DND-41 (cell line): Measurements from ENCODE around the gene FTO.

Experiments
- ATAC-seq: fragments of 200-7000 bp; cut with Tn5 transposase; 3 replicates; pipeline ENCODE4 v1.9.1; 2021; ENCODE audit warnings: low read depth; ENCODE audit not compliant: insufficient read depth
- DNase-seq: peaks from one replicate; pipeline ENCODE4 v3.0.0-alpha.2; 2020
- H2AFZ ChIP-seq: 2 replicates; pipeline ENCODE4 v1.6.0; 2012; ENCODE audit warnings: low read depth, low read length
- H3K27ac ChIP-seq: 2 replicates; pipeline ENCODE4 v1.5.1; 2012; ENCODE audit warnings: low read length, inconsistent platforms
- H3K27me3 ChIP-seq: fragments of 200-600 bp; sonication (generic); 2 replicates; pipeline ENCODE4 v1.6.0; 2012; ENCODE audit warnings: low read length, mild to moderate bottlenecking, inconsistent platforms; ENCODE audit not compliant: insufficient read depth, poor library complexity
- H3K36me3 ChIP-seq: 2 replicates; pipeline ENCODE4 v1.5.1; 2012; ENCODE audit warnings: low read length, inconsistent platforms; ENCODE audit not compliant: insufficient read depth
- H3K4me1 ChIP-seq: 2 replicates; pipeline ENCODE4 v1.5.1; 2012; ENCODE audit warnings: mild to moderate bottlenecking, low read length; ENCODE audit not compliant: insufficient read depth
- H3K4me2 ChIP-seq: 2 replicates; pipeline ENCODE4 v1.6.0; 2012; ENCODE audit warnings: mild to moderate bottlenecking, moderate library complexity, low read length, inconsistent platforms; ENCODE audit not compliant: insufficient read depth
- H3K4me3 ChIP-seq, 2 experiments: fragments of 200-600 bp in 1 of 2; shearing (Covaris generic) in 1 of 2; 2 replicates each; pipeline ENCODE4 v1.5.1; 2012 to 2016; ENCODE audit warnings: inconsistent platforms in 2 of 2, low read length in 2 of 2, mild to moderate bottlenecking in 2 of 2, low read depth in 1 of 2, moderate library complexity in 1 of 2
- H3K79me2 ChIP-seq: 2 replicates; pipeline ENCODE4 v1.6.0; 2012; ENCODE audit warnings: low read length, inconsistent platforms; ENCODE audit not compliant: insufficient read depth
- H3K9ac ChIP-seq: 2 replicates; pipeline ENCODE4 v1.6.0; 2012; ENCODE audit warnings: low read depth, mild to moderate bottlenecking, inconsistent platforms, low read length, moderate library complexity
- H3K9me3 ChIP-seq: 2 replicates; pipeline ENCODE4 v1.5.1; 2012; ENCODE audit warnings: low read length, moderate library complexity, mild to moderate bottlenecking, inconsistent platforms; ENCODE audit not compliant: insufficient read depth, severe bottlenecking
- H4K20me1 ChIP-seq: 2 replicates; pipeline ENCODE4 v1.6.0; 2012; ENCODE audit warnings: low read length; ENCODE audit not compliant: insufficient read depth
- CTCF ChIP-seq: IDR thresholded peaks from 2 replicates; pipeline ENCODE4 v1.5.1; 2012; ENCODE audit warnings: borderline replicate concordance, low read length, moderate library complexity, mild to moderate bottlenecking; ENCODE audit not compliant: poor library complexity, severe bottlenecking; ENCODE audit errors: extremely low read depth
- EZH2 ChIP-seq: IDR thresholded peaks from 3 replicates; pipeline ENCODE4 v1.6.1; 2012; ENCODE audit warnings: borderline replicate concordance, low read depth, mild to moderate bottlenecking, moderate library complexity, low read length, inconsistent platforms; ENCODE audit not compliant: severe bottlenecking

The FTO gene

GRCh38 chr16:53958341-53958880 lies 254.5 kb downstream of the FTO start:
- Histone ChIP-seq H3K27me3 (no peaks in the 10 kb centered on the region), H3K36me3 (no peaks in the 10 kb centered on the region), H3K4me3 (no peak overlapping the region), H3K4me2 (no peak overlapping the region), H3K27ac (no peak overlapping the region), H3K9ac (no peak overlapping the region), H3K79me2 (peaks cover under 1% of the 10 kb centered on the region; the same call in 1 of the 2 replicates), H2AFZ (no peak overlapping the region), H4K20me1 (no peaks in the 10 kb centered on the region), H3K9me3 (no peaks in the 10 kb centered on the region), H3K4me1 (peaks cover 52% of the 10 kb centered on the region)
- ATAC-seq: no peak
- no peak for DNase-seq
- no peak for TF ChIP-seq EZH2
- no peak for TF ChIP-seq CTCF

GRCh38 chr16:53960050-53960812 lies 256.3 kb downstream of the FTO start:
- no peaks in the 10 kb centered on the region for H3K79me2 ChIP-seq
- no peaks in the 10 kb centered on the region for H4K20me1 ChIP-seq
- no peak for ATAC-seq
- no peaks in the 10 kb centered on the region for H3K36me3 ChIP-seq
- no peaks in the 10 kb centered on the region for H3K27me3 ChIP-seq
- H3K4me3 ChIP-seq: no peak overlapping the region
- H2AFZ ChIP-seq: no peak overlapping the region
- peak overlapping the region; percentile 54 for H3K27ac ChIP-seq
- H3K4me2 ChIP-seq: no peak overlapping the region
- DNase-seq: no peak
- H3K9ac ChIP-seq: no peak overlapping the region
- TF ChIP-seq CTCF (no peak), EZH2 (no peak)
- H3K9me3 ChIP-seq: no peaks in the 10 kb centered on the region
- peaks cover 33% of the 10 kb centered on the region for H3K4me1 ChIP-seq

GRCh38 chr16:53960954-53961616 lies 257.1 kb downstream of the FTO start:
- no peaks in the 10 kb centered on the region for H3K36me3 ChIP-seq
- H3K4me1 ChIP-seq: peaks cover 28% of the 10 kb centered on the region
- H3K4me2 ChIP-seq: no peak overlapping the region
- peak overlapping the region; percentile 39; the same call in 1 of the 2 replicates for H3K27ac ChIP-seq
- DNase-seq (no peak), ATAC-seq (no peak)
- H2AFZ ChIP-seq: no peak overlapping the region
- no peak overlapping the region for H3K9ac ChIP-seq
- H4K20me1 ChIP-seq: no peaks in the 10 kb centered on the region
- H3K4me3 ChIP-seq: no peak overlapping the region
- no peaks in the 10 kb centered on the region for H3K27me3 ChIP-seq
- H3K79me2 ChIP-seq: no peaks in the 10 kb centered on the region
- TF ChIP-seq CTCF: no peak
- TF ChIP-seq EZH2: no peak
- no peaks in the 10 kb centered on the region for H3K9me3 ChIP-seq
